Spleen (tissue), 11 donors: ENCODE data around the gene APBB2. TPM values are rescaled to one million over a fixed set of nuclear protein-coding genes. Genes with fewer than 3 reads are reported as not detected.

Experiments
- DNase-seq: peaks from one replicate; pipeline ENCODE4 v3.0.0-alpha.2; 2020
- H3K27ac ChIP-seq, 8 donors: fragments of 200-600 bp; sonication (generic) in 7 of 8; 1 replicate in 4 of 8; 2 replicates in 4 of 8; pipeline versions ENCODE4 v1.5.0 to v1.8.0; 2016 to 2021; ENCODE audit warnings: inconsistent platforms in 4 of 8, mild to moderate bottlenecking in 4 of 8, moderate library complexity in 1 of 8
- H3K27me3 ChIP-seq, 7 donors: fragments of 200-600 bp; sonication (generic) in 6 of 7; replicated peaks in 1 of 7; 1 replicate in 4 of 7; 2 replicates in 3 of 7; pipeline versions ENCODE4 v1.5.0 to v1.8.0; 2016 to 2021; ENCODE audit warnings: inconsistent platforms in 3 of 7, mild to moderate bottlenecking in 1 of 7
- H3K36me3 ChIP-seq, 6 donors: fragments of 200-600 bp; sonication (generic) in 5 of 6; 1 replicate in 4 of 6; 2 replicates in 2 of 6; pipeline versions ENCODE4 v1.5.0 to v1.8.0; 2016 to 2021; ENCODE audit warnings: inconsistent platforms in 2 of 6
- H3K4me1 ChIP-seq, 6 donors: fragments of 200-600 bp; sonication (generic) in 5 of 6; 1 replicate in 3 of 6; 2 replicates in 3 of 6; pipeline versions ENCODE4 v1.5.0 to v1.8.0; 2016 to 2021; ENCODE audit warnings: inconsistent platforms in 3 of 6
- H3K4me3 ChIP-seq, 8 donors: fragments of 200-600 bp; sonication (generic) in 7 of 8; 1 replicate in 4 of 8; 2 replicates in 4 of 8; pipeline versions ENCODE4 v1.5.0 to v1.8.0; 2016 to 2021; ENCODE audit warnings: inconsistent platforms in 4 of 8, mild to moderate bottlenecking in 4 of 8, moderate library complexity in 2 of 8
- H3K9me3 ChIP-seq, 8 donors: fragments of 200-600 bp; sonication (generic) in 7 of 8; 1 replicate in 4 of 8; 2 replicates in 4 of 8; pipeline versions ENCODE4 v1.5.0 to v1.8.0; 2016 to 2021; ENCODE audit warnings: inconsistent platforms in 4 of 8
- CTCF ChIP-seq, 11 experiments: fragments of 200-600 bp in 7 of 11; fragments of 450-650 bp in 4 of 11; sonication (generic) in 4 of 11; IDR thresholded peaks in 8 of 11; conservative IDR thresholded peaks in 3 of 11; 1 replicate in 7 of 11; 2 replicates in 4 of 11; pipeline versions ENCODE4 v1.4.0 to v1.8.0; 2016 to 2021; ENCODE audit warnings: antibody characterized with exemption in 11 of 11, inconsistent platforms in 4 of 11, mild to moderate bottlenecking in 1 of 11
- POLR2A ChIP-seq, 3 donors: fragments of 450-650 bp; IDR thresholded peaks; one replicate each; pipeline ENCODE4 v1.5.1; 2017; ENCODE audit warnings: antibody characterized with exemption in 3 of 3, mild to moderate bottlenecking in 1 of 3
- POLR2AphosphoS5 ChIP-seq, 3 donors: sonication (generic); formaldehyde crosslinking; IDR thresholded peaks; one replicate each; pipeline ENCODE4 v1.5.1; 2017; ENCODE audit warnings: antibody characterized with exemption in 3 of 3
- WGBS, 5 donors: extraction: QIAGEN DNeasy Blood & Tissue Kit in 3 of 5; methylation state at CpG; one replicate each; pipeline versions ENCODE4 v1.1.5 to v1.1.7; 2013 to 2018; 5-methylcytosine and 5-hydroxymethylcytosine counted together
- intact Hi-C: fragments of 100-400 bp; cut with DNase I; formaldehyde crosslinking; loops from one replicate; pipeline ENCODE4 v1.15.0; 2023; ENCODE audit warnings: low total_unique reads
- polyA plus RNA-seq, 3 donors: library from polyadenylated mRNA; stranded (reverse); fragments of 200-250 nt; gene quantifications; one replicate each; pipeline ENCODE4 v1.2.1, GENCODE V29; 2013
- total RNA-seq, 7 donors: library from RNA; depleted of rRNA in 3 of 7; stranded (reverse); fragments of >200 nt in 3 of 7; fragmentation: NEBNext Ultra II Directional in 4 of 7; extraction: Animal tissue kit (Norgen Biotek cat#: 25700) in 4 of 7; gene quantifications; one replicate each; pipeline versions ENCODE4 v1.1.0 to v1.2.1, GENCODE V29; 2016 to 2021
- donor health status: healthy with polysubstance abuse.
- donor health status: DM: no; HTN: no; CAD: no; lungs with moderate emphysema.
- donor health status: DM: no; HTN: no; CAD: no.
- donor health status: Bipolar disorder and iron deficiency.
- donor health status: healthy.
- donor health status: DM: no; HTN: no; CAD: no.
- donor health status: DM: yes; HTN: yes; CAD: no.

APBB2 gene
- total and polyA plus RNA-seq, 10 donors, result 4.0 to 115 (median 76.7) TPM

DNA sequence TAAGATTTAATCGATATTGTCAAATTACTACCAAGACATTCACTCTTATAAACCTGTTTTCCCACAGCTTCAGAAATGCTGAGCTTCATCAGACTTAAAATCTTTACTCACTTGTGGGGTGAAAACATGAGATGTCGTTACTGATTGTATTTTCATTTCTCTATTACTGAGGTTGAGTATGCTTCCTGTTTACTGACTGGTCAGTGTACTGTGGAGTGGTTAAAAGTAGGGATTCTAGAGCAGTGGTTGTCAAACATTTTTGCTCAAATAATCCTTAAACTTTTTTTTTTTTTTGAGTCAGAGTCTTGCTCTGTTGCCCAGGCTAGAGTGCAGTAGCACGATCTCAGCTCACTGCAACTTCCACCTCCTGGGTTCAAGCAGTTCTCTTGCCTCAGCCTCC, 414.3 kb downstream of the APBB2 start:
- H3K27ac ChIP-seq, result peak overlapping the region in 2 of 8 donors; percentile 11 to 43
- no peaks in the 10 kb centered on the region for H3K9me3 ChIP-seq
- no peaks in the 10 kb centered on the region for H3K27me3 ChIP-seq
- TF ChIP-seq POLR2AphosphoS5 (IDR thresholded peaks at IDR 0.05), result no peak
- TF ChIP-seq CTCF (IDR thresholded peaks at IDR 0.05 in 8 of 11, conservative IDR thresholded peaks at IDR 0.05 in 3 of 11), result no peak
- no peak for TF ChIP-seq POLR2A (IDR thresholded peaks at IDR 0.05)
- no peak for DNase-seq
- 48 to 63% (median 58%) methylated on average over 3 of the region's 3 CpGs for WGBS, 5 donors
- H3K4me1 ChIP-seq, result peaks cover 0 to 16% (median 1%) of the 10 kb centered on the region in 6 donors
- H3K36me3 ChIP-seq, result no peaks in the 10 kb centered on the region
- H3K4me3 ChIP-seq, result no peak overlapping the region
- intact Hi-C loops, result no loop called here

DNA sequence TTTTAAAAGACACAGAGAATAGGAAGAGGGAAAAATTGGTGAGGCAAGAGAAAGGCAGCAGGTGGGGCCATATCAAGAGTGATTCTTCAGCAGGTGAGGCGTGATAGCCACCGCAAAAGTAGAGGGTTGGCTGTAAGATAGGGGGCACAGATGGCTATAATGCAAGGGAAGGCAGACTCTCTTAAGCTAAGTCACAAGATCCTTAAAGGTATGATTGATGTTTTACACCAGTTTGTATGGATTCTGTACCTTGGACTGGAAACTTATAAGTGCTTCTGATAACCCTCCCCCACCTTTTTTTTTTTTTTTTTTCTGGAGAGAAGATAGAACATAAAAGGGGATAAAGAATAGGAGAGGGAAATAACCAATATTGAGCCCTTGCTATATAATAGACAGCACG, 424.6 kb downstream of the APBB2 start:
- TF ChIP-seq CTCF (IDR thresholded peaks at IDR 0.05 in 8 of 11, conservative IDR thresholded peaks at IDR 0.05 in 3 of 11) (no peak), POLR2A (IDR thresholded peaks at IDR 0.05) (no peak), POLR2AphosphoS5 (IDR thresholded peaks at IDR 0.05) (no peak)
- H3K27me3 ChIP-seq, result no peaks in the 10 kb centered on the region
- no peaks in the 10 kb centered on the region for H3K9me3 ChIP-seq
- H3K36me3 ChIP-seq, result no peaks in the 10 kb centered on the region
- intact Hi-C loops, result no loop called here
- DNase-seq, result no peak
- H3K4me1 ChIP-seq, result peaks cover 0 to 14% (median 0%) of the 10 kb centered on the region in 6 donors
- no peak overlapping the region for H3K27ac ChIP-seq
- WGBS, 5 donors, result 88 to 99% (median 95%) methylated on average over 3 of the region's 3 CpGs
- H3K4me3 ChIP-seq, result no peak overlapping the region

GRCh38 chr4:40789031-40789430, 425.3 kb downstream of the APBB2 start:
- H3K4me1 ChIP-seq, result peaks cover 0 to 14% (median 0%) of the 10 kb centered on the region in 6 donors
- no peaks in the 10 kb centered on the region for H3K9me3 ChIP-seq
- no peaks in the 10 kb centered on the region for H3K36me3 ChIP-seq
- WGBS, 5 donors, result 45 to 64% (median 52%) methylated on average over 1 of the region's 1 CpG
- intact Hi-C loops, result no loop called here
- H3K27ac ChIP-seq, result peak overlapping the region in 1 of 8 donors; percentile 17
- H3K27me3 ChIP-seq, result no peaks in the 10 kb centered on the region
- no peak for TF ChIP-seq CTCF (IDR thresholded peaks at IDR 0.05 in 8 of 11, conservative IDR thresholded peaks at IDR 0.05 in 3 of 11)
- TF ChIP-seq POLR2AphosphoS5 (IDR thresholded peaks at IDR 0.05), result no peak
- no peak for TF ChIP-seq POLR2A (IDR thresholded peaks at IDR 0.05)
- no peak for DNase-seq
- H3K4me3 ChIP-seq, result no peak overlapping the region

DNA sequence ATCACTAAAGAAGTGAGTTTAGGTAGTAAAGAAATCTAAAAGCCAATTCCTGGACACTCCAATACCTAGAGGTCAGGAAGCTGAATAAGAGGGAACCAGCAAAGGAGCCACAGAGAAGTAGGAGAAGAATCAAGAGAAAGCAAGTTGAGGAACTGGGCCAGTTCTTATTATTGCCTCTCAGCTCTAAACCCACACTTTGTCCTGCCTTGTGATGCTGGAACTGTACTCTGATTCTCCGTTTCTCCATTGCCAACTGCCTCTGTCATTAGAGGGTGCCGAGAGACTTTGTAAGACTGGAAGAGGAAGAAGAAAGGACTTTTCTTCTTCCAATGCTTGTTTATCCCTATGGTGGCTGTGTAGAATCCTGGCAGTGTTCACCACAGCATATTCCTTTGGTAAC, 426.0 kb downstream of the APBB2 start:
- no peak overlapping the region for H3K4me3 ChIP-seq
- no peaks in the 10 kb centered on the region for H3K36me3 ChIP-seq
- peak overlapping the region in 1 of 8 donors; percentile 17 for H3K27ac ChIP-seq
- no peak for DNase-seq
- intact Hi-C loops, result no loop called here
- WGBS, 5 donors, result 65 to 86% (median 80%) methylated on average over 2 of the region's 2 CpGs
- no peaks in the 10 kb centered on the region for H3K27me3 ChIP-seq
- no peak for TF ChIP-seq POLR2AphosphoS5 (IDR thresholded peaks at IDR 0.05)
- no peak for TF ChIP-seq CTCF (IDR thresholded peaks at IDR 0.05 in 8 of 11, conservative IDR thresholded peaks at IDR 0.05 in 3 of 11)
- TF ChIP-seq POLR2A (IDR thresholded peaks at IDR 0.05), result no peak
- H3K4me1 ChIP-seq, result peaks cover 0 to 14% (median 0%) of the 10 kb centered on the region in 6 donors
- no peaks in the 10 kb centered on the region for H3K9me3 ChIP-seq
